Measurements from ENCODE around the gene SLC35F3. TPM values are rescaled to one million over a fixed set of nuclear protein-coding genes. Genes with fewer than 3 reads are reported as not detected.
A peak's percentile ranks its signal among the peaks of the same experiment; 100 is the strongest.

Gene SLC35F3
- total RNA-seq, 1 donor from 2014 or later = 1.6 TPM

DNA sequence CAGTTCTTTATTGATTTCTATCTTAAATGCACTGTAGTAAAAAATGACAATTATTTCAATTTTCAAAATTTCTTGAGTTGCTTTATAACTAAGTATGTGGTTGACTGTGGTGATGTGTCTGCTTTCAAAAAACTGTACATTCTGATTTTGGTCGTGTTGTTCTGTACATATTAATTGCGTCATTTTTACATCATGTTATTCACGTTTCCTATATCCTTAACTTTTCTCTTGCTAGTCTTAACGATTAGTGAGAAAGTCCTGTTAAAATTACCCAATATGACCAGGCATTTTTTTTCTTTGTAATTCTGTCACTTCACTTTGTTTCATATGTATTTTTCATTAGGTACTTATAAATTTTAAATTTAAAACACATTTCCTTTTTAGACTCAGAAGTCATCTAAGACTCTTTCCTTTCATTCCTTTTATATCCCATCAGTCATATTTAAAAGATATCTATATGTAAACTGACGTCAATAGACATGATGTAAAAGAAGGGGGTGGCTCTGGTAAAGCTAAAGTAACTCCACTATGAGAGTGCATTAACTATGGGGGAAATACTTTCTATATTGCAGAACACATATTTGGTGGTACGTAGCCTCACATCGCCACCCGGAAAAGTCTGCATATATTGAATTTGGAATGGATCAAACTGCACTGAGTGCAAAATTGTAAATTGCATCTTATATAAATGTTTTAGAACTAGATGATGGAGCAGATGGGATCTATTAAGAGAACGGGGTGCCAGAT is 467.7 kb downstream of the SLC35F3 start:
- H3K4me3 ChIP-seq (ENCODE audit: low read depth, low read length) = peak overlapping the region; percentile 77
- TF ChIP-seq, protein P1, sequence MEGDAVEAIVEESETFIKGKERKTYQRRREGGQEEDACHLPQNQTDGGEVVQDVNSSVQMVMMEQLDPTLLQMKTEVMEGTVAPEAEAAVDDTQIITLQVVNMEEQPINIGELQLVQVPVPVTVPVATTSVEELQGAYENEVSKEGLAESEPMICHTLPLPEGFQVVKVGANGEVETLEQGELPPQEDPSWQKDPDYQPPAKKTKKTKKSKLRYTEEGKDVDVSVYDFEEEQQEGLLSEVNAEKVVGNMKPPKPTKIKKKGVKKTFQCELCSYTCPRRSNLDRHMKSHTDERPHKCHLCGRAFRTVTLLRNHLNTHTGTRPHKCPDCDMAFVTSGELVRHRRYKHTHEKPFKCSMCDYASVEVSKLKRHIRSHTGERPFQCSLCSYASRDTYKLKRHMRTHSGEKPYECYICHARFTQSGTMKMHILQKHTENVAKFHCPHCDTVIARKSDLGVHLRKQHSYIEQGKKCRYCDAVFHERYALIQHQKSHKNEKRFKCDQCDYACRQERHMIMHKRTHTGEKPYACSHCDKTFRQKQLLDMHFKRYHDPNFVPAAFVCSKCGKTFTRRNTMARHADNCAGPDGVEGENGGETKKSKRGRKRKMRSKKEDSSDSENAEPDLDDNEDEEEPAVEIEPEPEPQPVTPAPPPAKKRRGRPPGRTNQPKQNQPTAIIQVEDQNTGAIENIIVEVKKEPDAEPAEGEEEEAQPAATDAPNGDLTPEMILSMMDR (conservative IDR thresholded peaks at IDR 0.05; ENCODE audit: low read depth, low read length) = no peak
- no peak for DNase-seq (ENCODE audit: low read depth)

DNA sequence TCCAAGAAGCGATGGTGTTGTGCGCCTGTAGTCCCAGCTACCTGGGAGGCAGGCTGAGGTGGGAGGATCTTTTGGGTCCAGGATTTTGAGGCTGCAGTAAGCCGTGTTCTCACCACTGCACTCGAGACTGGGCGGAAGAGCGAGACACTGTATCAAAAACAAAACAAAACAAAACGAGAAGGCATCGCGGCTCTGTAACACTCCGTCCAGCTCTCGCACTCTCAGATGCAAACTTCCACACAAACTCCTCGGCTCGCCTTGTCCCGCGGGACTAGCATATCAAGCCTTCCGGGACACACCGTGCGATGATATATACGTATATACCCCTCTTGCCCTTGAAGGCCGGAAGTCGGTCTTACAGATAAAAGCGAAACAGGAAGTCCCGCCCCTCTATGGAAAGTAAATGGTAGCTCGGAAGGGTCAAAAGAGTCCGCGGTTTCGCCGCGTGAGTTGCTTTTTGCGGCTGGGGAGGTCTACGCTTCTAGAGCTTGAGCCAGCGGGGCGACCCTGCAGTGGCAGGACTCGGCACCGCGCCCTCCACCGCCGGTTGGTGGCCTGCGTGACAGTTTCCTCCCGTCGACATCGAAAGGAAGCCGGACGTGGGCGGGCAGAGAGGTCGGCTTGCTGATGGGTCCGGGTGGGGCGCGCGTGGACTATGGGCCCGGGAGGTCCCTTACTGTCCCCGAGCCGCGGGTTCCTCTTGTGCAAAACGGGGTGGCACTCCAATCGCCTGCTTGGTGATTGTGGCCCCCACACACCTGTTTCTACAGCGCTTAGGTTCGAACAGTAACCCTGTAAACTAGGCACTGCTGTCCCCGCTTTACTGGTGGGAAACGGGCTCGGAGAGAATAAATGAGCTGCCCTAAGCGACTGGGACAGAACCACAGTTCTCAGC is 468.8 kb downstream of the SLC35F3 start, which contains the start of gene COA6:
Gene COA6, plus strand, starts transcription at position 393 of the 895 bp plus-strand sequence. Its CDS starts 11 bp downstream, at position 404.
- TF ChIP-seq, protein P1 (conservative IDR thresholded peaks at IDR 0.05; ENCODE audit: low read depth, low read length) = no peak
- H3K4me3 ChIP-seq (ENCODE audit: low read depth, low read length) = peak within 1 kb of the TSS; percentile 77
- peak; percentile 83 for DNase-seq (ENCODE audit: low read depth)

DNA sequence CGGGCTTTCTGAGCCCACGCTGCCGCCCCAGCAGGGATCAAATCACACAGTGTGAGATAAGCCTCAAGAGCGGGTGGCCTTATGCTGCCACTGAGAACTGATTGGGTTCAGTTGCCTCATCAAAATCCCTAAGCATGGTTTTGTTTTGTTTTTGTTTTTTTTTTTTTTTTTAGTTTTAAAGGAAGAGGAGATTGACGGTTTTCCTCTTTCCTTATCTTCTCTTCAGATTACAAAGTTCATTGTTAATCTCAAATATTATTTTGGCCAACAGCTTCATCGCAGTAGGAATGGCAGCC is 469.4 kb downstream of the SLC35F3 start:
- peak overlapping the region; percentile 77 for H3K4me3 ChIP-seq (ENCODE audit: low read depth, low read length)
- no peak for DNase-seq (ENCODE audit: low read depth)
- TF ChIP-seq, protein P1 (conservative IDR thresholded peaks at IDR 0.05; ENCODE audit: low read depth, low read length) = no peak
